ENCODE data around the gene MYOCOS.

GRCh38 chr1:171666114-171666769, 44.2 kb downstream of the MYOCOS start:
- TF ChIP-seq TAF1 (IDR thresholded peaks at IDR 0.05; ENCODE audit: borderline replicate concordance, insufficient read depth, low read length) (no peak), POLR2AphosphoS5 (IDR thresholded peaks at IDR 0.05; ENCODE audit: low read depth, low read length) (no peak), FOXP2 (optimal IDR thresholded peaks at IDR 0.05; ENCODE audit: borderline replicate concordance, extremely low read depth, extremely low read length, insufficient read depth) (no peak)
